Vagina (tissue), 2 donors: ENCODE data around the gene GATB.

Experiments
- POLR2A ChIP-seq, 2 donors: fragments of 450-650 bp; IDR thresholded peaks; one replicate each; pipeline ENCODE4 v1.6.1; 2017; ENCODE audit warnings: antibody characterized with exemption in 2 of 2, mild to moderate bottlenecking in 2 of 2, moderate library complexity in 2 of 2
- POLR2AphosphoS5 ChIP-seq, 2 donors: sonication (generic); formaldehyde crosslinking; IDR thresholded peaks; one replicate each; pipeline ENCODE4 v1.9.0; 2017; ENCODE audit warnings: antibody characterized with exemption in 2 of 2, mild to moderate bottlenecking in 2 of 2, low read depth in 1 of 2; ENCODE audit not compliant: insufficient read depth in 1 of 2
- TF ChIP-seq, protein P1 (sequence below), 3 experiments: fragments of 450-650 bp in 2 of 3; fragments of 200-600 bp in 1 of 3; sonication (generic) in 1 of 3; IDR thresholded peaks; one replicate each; pipeline ENCODE4 v1.5.1; 2017 to 2019; ENCODE audit warnings: antibody characterized with exemption in 3 of 3, mild to moderate bottlenecking in 2 of 3, moderate library complexity in 2 of 3

DNA sequence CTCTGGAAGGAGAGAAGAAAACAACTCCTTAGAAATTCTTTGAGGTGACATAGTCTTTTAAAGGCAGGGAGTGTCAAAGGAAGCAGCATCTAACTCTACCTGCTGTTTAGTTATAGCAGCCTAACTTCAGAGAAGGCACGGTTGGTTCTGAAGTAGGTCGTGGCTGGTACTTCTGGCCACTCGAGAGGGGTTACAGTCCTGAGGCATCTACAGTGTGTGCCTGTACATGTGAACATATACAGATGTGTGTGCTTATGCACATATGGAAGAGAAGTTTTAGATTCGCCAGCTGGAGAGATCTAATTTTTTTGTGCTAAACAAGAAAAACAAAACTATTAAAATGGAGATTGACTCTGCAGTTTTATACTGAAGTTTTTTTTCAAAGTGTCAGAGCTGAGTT lies 52.7 kb downstream of the GATB start:
- no peak for TF ChIP-seq POLR2AphosphoS5 (IDR thresholded peaks at IDR 0.05; ENCODE audit: insufficient read depth in 1 of 2, low read depth in 1 of 2)
- TF ChIP-seq, protein P1, sequence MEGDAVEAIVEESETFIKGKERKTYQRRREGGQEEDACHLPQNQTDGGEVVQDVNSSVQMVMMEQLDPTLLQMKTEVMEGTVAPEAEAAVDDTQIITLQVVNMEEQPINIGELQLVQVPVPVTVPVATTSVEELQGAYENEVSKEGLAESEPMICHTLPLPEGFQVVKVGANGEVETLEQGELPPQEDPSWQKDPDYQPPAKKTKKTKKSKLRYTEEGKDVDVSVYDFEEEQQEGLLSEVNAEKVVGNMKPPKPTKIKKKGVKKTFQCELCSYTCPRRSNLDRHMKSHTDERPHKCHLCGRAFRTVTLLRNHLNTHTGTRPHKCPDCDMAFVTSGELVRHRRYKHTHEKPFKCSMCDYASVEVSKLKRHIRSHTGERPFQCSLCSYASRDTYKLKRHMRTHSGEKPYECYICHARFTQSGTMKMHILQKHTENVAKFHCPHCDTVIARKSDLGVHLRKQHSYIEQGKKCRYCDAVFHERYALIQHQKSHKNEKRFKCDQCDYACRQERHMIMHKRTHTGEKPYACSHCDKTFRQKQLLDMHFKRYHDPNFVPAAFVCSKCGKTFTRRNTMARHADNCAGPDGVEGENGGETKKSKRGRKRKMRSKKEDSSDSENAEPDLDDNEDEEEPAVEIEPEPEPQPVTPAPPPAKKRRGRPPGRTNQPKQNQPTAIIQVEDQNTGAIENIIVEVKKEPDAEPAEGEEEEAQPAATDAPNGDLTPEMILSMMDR (IDR thresholded peaks at IDR 0.05), result no peak
- no peak for TF ChIP-seq POLR2A (IDR thresholded peaks at IDR 0.05)
